ENCODE results near the gene OTUD5. TPM values are rescaled to one million over a fixed set of nuclear protein-coding genes. Genes with fewer than 3 reads are reported as not detected.
A peak's percentile ranks its signal among the peaks of the same experiment; 100 is the strongest.

OTUD5 gene
- total RNA-seq, 1 experiment from 2014 or later: 59.5 TPM

DNA sequence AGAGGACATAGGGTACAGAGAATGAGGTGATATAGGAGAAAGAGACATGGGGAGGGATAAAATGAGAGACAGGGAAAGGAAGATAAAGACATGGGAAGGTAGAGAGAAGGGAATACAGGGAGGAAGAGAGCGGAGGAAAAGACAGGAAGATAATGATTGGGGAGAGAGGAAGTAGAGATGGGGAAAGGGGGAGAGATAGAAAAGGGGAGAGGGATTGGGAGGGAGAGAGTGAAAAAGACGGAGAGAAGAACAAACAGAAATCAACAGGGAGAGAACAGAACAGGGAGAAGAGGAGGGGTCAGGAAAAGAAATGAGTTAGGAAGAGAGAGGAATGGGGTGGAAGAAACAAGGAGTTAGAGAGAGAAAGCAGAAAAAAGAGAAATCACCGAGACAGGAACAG lies 40.0 kb upstream of the OTUD5 start:
- intact Hi-C loops (cut with micrococcal nuclease; ENCODE audit: unreplicated experiment) (no loop called here), in situ Hi-C loops (cut with HindIII; ENCODE audit: low pct_unique_long_range_greater_than_20kb, low sequenced_read_pairs) (no loop called here)
- ChIA-PET CTCF (no interaction called here), POLR2A (no interaction called here)
- no peaks in the 10 kb centered on the region for H3K27me3 ChIP-seq (ENCODE audit: control insufficient read depth, insufficient read depth, low read length)
- H3K4me1 ChIP-seq (ENCODE audit: control insufficient read depth, insufficient read depth, low read length): 0 out of 2 replicates have a peak, but pooled peaks cover 3% of the 10 kb centered on the region
- no peaks in the 10 kb centered on the region; the same call in none of the 2 replicates for H3K36me3 ChIP-seq (ENCODE audit: control insufficient read depth, insufficient read depth, low read length)
- DNase-seq (ENCODE audit: low read depth, low spot score) (no peak), ATAC-seq (no peak)
- no TSS peak for BruUV-seq (replicated peaks)
- no peaks in the 10 kb centered on the region for H3K9me3 ChIP-seq (ENCODE audit: control insufficient read depth, insufficient read depth, low read depth, low read length)
- H3K4me3 ChIP-seq (ENCODE audit: low read depth in 2 of 2, low read length in 2 of 2): no peak overlapping the region
- no peak overlapping the region for H3K27ac ChIP-seq (ENCODE audit: low read length)
- TF ChIP-seq, protein P1, sequence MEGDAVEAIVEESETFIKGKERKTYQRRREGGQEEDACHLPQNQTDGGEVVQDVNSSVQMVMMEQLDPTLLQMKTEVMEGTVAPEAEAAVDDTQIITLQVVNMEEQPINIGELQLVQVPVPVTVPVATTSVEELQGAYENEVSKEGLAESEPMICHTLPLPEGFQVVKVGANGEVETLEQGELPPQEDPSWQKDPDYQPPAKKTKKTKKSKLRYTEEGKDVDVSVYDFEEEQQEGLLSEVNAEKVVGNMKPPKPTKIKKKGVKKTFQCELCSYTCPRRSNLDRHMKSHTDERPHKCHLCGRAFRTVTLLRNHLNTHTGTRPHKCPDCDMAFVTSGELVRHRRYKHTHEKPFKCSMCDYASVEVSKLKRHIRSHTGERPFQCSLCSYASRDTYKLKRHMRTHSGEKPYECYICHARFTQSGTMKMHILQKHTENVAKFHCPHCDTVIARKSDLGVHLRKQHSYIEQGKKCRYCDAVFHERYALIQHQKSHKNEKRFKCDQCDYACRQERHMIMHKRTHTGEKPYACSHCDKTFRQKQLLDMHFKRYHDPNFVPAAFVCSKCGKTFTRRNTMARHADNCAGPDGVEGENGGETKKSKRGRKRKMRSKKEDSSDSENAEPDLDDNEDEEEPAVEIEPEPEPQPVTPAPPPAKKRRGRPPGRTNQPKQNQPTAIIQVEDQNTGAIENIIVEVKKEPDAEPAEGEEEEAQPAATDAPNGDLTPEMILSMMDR (IDR thresholded peaks at IDR 0.05): no peak
- TF ChIP-seq POLR2AphosphoS5 (IDR thresholded peaks at IDR 0.05; ENCODE audit: low read depth, low read length) (no peak), SIN3A (IDR thresholded peaks at IDR 0.05; ENCODE audit: borderline replicate concordance, insufficient read depth, low read depth, low read length) (no peak), TCF7L2 (IDR thresholded peaks at IDR 0.05; ENCODE audit: low read depth, low read length) (no peak)
- TF ChIP-seq, protein P2, sequence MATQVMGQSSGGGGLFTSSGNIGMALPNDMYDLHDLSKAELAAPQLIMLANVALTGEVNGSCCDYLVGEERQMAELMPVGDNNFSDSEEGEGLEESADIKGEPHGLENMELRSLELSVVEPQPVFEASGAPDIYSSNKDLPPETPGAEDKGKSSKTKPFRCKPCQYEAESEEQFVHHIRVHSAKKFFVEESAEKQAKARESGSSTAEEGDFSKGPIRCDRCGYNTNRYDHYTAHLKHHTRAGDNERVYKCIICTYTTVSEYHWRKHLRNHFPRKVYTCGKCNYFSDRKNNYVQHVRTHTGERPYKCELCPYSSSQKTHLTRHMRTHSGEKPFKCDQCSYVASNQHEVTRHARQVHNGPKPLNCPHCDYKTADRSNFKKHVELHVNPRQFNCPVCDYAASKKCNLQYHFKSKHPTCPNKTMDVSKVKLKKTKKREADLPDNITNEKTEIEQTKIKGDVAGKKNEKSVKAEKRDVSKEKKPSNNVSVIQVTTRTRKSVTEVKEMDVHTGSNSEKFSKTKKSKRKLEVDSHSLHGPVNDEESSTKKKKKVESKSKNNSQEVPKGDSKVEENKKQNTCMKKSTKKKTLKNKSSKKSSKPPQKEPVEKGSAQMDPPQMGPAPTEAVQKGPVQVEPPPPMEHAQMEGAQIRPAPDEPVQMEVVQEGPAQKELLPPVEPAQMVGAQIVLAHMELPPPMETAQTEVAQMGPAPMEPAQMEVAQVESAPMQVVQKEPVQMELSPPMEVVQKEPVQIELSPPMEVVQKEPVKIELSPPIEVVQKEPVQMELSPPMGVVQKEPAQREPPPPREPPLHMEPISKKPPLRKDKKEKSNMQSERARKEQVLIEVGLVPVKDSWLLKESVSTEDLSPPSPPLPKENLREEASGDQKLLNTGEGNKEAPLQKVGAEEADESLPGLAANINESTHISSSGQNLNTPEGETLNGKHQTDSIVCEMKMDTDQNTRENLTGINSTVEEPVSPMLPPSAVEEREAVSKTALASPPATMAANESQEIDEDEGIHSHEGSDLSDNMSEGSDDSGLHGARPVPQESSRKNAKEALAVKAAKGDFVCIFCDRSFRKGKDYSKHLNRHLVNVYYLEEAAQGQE (IDR thresholded peaks at IDR 0.05; ENCODE audit: insufficient read depth in 1 of 2, low read depth in 2 of 2, low read length in 1 of 2): no peak

DNA sequence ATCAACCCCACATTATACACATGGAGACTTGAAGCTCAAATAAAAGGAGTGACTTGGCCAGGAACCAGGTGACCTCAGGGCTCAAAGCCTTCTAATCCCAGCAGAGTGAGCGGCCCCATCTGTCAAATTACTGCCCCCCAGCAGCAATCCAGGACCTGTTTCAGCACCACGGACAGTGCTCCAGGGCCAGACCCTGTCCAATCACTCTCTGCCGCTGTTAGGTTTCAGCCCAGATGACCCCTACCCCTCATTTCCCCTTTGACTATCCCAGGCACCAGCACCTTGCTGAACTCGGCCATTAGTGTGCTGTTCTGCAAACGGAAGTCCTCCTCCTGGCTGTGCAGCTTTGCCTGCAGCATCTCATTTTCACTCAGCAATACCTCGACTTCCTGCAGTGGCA lies 39.6 kb upstream of the OTUD5 start:
- in situ Hi-C loops (cut with HindIII; ENCODE audit: low pct_unique_long_range_greater_than_20kb, low sequenced_read_pairs) (no loop called here), intact Hi-C loops (cut with micrococcal nuclease; ENCODE audit: unreplicated experiment) (no loop called here)
- H3K36me3 ChIP-seq (ENCODE audit: control insufficient read depth, insufficient read depth, low read length): no peaks in the 10 kb centered on the region; the same call in none of the 2 replicates
- TF ChIP-seq POLR2AphosphoS5 (IDR thresholded peaks at IDR 0.05; ENCODE audit: low read depth, low read length) (no peak), SIN3A (IDR thresholded peaks at IDR 0.05; ENCODE audit: borderline replicate concordance, insufficient read depth, low read depth, low read length) (no peak), TCF7L2 (IDR thresholded peaks at IDR 0.05; ENCODE audit: low read depth, low read length) (no peak)
- TF ChIP-seq, protein P2 (IDR thresholded peaks at IDR 0.05; ENCODE audit: insufficient read depth in 1 of 2, low read depth in 2 of 2, low read length in 1 of 2): peak; percentile 91 to 92
- CTCF ChIA-PET: no interaction called here
- 0 out of 2 replicates have a peak, but pooled peaks cover 3% of the 10 kb centered on the region for H3K4me1 ChIP-seq (ENCODE audit: control insufficient read depth, insufficient read depth, low read length)
- ATAC-seq (no peak), DNase-seq (ENCODE audit: low read depth, low spot score) (no peak)
- no peak overlapping the region for H3K4me3 ChIP-seq (ENCODE audit: low read depth in 2 of 2, low read length in 2 of 2)
- POLR2A ChIA-PET: no interaction called here
- H3K27ac ChIP-seq (ENCODE audit: low read length): no peak overlapping the region
- no peaks in the 10 kb centered on the region for H3K27me3 ChIP-seq (ENCODE audit: control insufficient read depth, insufficient read depth, low read length)
- no TSS peak for BruUV-seq (replicated peaks)
- no peaks in the 10 kb centered on the region for H3K9me3 ChIP-seq (ENCODE audit: control insufficient read depth, insufficient read depth, low read depth, low read length)

Data from Panc1 (cell line).